GM19467 (cell line): ENCODE results near the gene CSHL1.
"Not testable (repeated sequence)": the region's sequence is repeated elsewhere in the genome, so short reads cannot be mapped to it uniquely, and the experiment has no call there.

Experiments used
- ATAC-seq: cut with Tn5 transposase; IDR thresholded peaks from one replicate; pipeline ENCODE4 v1.9.1; 2021; ENCODE audit warnings: mild to moderate bottlenecking, moderate library complexity; ENCODE audit not compliant: unreplicated experiment

CSHL1 gene

GRCh38 chr17:63892316-63893037, 18.6 kb downstream of the CSHL1 start:
- not testable (repeated sequence) for ATAC-seq

- not testable (repeated sequence) for ATAC-seq
Measured at GRCh38 chr17:63889026-63889848, 21.8 kb downstream of the CSHL1 start.

GRCh38 chr17:63885119-63885518, 25.9 kb downstream of the CSHL1 start:
- not testable (repeated sequence) for ATAC-seq

- ATAC-seq: not testable (repeated sequence)
Measured at GRCh38 chr17:63882626-63883126, 28.4 kb downstream of the CSHL1 start.

GRCh38 chr17:63881935-63882601, 29.0 kb downstream of the CSHL1 start, which contains the start of gene GH2:
TSS of gene GH2 (minus strand) at chr17:63881944. CDS start at chr17:63881801, 143 bp downstream.
- no peak for ATAC-seq

GRCh38 chr17:63881337-63881736, 29.7 kb downstream of the CSHL1 start:
- ATAC-seq: not testable (repeated sequence)

GRCh38 chr17:63880706-63881105, 30.4 kb downstream of the CSHL1 start:
- no peak for ATAC-seq

GRCh38 chr17:63878413-63878812, 32.6 kb downstream of the CSHL1 start:
- ATAC-seq: not testable (repeated sequence)

- ATAC-seq: not testable (repeated sequence)
Measured at GRCh38 chr17:63874693-63875092, 36.4 kb downstream of the CSHL1 start.

GRCh38 chr17:63874061-63874626, 36.9 kb downstream of the CSHL1 start:
- not testable (repeated sequence) for ATAC-seq

GRCh38 chr17:63873577-63873976, 37.5 kb downstream of the CSHL1 start, which contains the start of gene CSH2:
TSS of gene CSH2 (minus strand) at chr17:63873677. CDS start at chr17:63873614, 63 bp downstream.
- ATAC-seq: not testable (repeated sequence)

GRCh38 chr17:63871646-63872365, 39.3 kb downstream of the CSHL1 start:
- ATAC-seq: not testable (repeated sequence)

- not testable (repeated sequence) for ATAC-seq
Measured at GRCh38 chr17:63870292-63870665, 40.8 kb downstream of the CSHL1 start.

GRCh38 chr17:63869491-63870291, 41.4 kb downstream of the CSHL1 start:
- not testable (repeated sequence) for ATAC-seq

- ATAC-seq: not testable (repeated sequence)
Measured at GRCh38 chr17:63866625-63867024, 44.4 kb downstream of the CSHL1 start.
